PC-3 (cell line): Measurements from ENCODE around the gene CHD6.

Experiments used
- EZH2 ChIP-seq: fragments of 300-600 bp; sonication (generic); IDR thresholded peaks from one replicate; pipeline ENCODE4 v1.6.1; 2017; ENCODE audit warnings: antibody characterized with exemption, mild to moderate bottlenecking, low read length; ENCODE audit not compliant: unreplicated experiment
- EZH2phosphoT487 ChIP-seq: fragments of 300-600 bp; sonication (generic); IDR thresholded peaks from 2 replicates; pipeline ENCODE4 v1.6.1; 2018; ENCODE audit warnings: mild to moderate bottlenecking, antibody characterized with exemption, low read length, borderline replicate concordance
- TF ChIP-seq, protein P1 (sequence below): fragments of 300-600 bp; sonication (generic); conservative IDR thresholded peaks from 2 replicates; pipeline ENCODE4 v1.5.1; 2017; ENCODE audit warnings: antibody characterized with exemption, low read depth, mild to moderate bottlenecking, low read length

DNA sequence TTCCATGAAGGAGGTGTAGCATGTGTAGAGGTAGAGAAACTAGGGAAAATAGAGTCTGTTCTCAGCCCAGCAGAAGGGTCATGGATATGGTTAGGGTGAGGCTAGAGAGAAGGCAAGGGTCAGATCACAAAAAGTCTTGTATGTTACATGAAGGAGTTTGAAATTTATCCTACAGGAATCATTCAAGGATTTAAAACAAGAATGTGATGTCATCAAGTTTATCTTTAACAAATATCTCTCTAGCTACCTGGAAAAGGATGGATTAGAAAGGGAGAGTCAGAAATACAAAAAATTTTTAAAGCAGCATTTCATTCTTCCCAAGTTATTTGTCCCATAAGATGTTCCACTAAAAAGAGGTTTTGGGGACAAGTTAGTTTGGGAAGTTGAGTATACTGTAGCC lies 4.4 kb upstream of the CHD6 start:
- TF ChIP-seq, protein P1, sequence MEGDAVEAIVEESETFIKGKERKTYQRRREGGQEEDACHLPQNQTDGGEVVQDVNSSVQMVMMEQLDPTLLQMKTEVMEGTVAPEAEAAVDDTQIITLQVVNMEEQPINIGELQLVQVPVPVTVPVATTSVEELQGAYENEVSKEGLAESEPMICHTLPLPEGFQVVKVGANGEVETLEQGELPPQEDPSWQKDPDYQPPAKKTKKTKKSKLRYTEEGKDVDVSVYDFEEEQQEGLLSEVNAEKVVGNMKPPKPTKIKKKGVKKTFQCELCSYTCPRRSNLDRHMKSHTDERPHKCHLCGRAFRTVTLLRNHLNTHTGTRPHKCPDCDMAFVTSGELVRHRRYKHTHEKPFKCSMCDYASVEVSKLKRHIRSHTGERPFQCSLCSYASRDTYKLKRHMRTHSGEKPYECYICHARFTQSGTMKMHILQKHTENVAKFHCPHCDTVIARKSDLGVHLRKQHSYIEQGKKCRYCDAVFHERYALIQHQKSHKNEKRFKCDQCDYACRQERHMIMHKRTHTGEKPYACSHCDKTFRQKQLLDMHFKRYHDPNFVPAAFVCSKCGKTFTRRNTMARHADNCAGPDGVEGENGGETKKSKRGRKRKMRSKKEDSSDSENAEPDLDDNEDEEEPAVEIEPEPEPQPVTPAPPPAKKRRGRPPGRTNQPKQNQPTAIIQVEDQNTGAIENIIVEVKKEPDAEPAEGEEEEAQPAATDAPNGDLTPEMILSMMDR, result no peak
- TF ChIP-seq EZH2 (no peak), EZH2phosphoT487 (no peak)
